ENCODE data around the gene LPAR2. TPM values are rescaled to one million over a fixed set of nuclear protein-coding genes. Genes with fewer than 3 reads are reported as not detected.
A peak's percentile ranks its signal among the peaks of the same experiment; 100 is the strongest.
"Not testable (repeated sequence)": the region's sequence is repeated elsewhere in the genome, so short reads cannot be mapped to it uniquely, and the experiment has no call there.

The LPAR2 gene
- 5.9 and 7.6 TPM in 2 replicates for total RNA-seq (2014; rRNA removed; shearing (Covaris generic); ENCODE audit: low replicate concordance)

- no peak for DNase-seq (ENCODE audit: low read depth)
- in situ Hi-C loops (cut with HindIII; ENCODE audit: low pct_unique_long_range_greater_than_20kb, low sequenced_read_pairs): no loop called here
Observed at GRCh38 chr19:19627621-19628500, at the start of gene LPAR2. Gene LPAR2 (minus strand): TSS chr19:19628220. CDS start chr19:19627275, 945 bp downstream.

- in situ Hi-C loops (cut with HindIII; ENCODE audit: low pct_unique_long_range_greater_than_20kb, low sequenced_read_pairs): no loop called here
- no peak for DNase-seq (ENCODE audit: low read depth)
Observed at GRCh38 chr19:19677579-19677978, 49.6 kb upstream of the LPAR2 start.

GRCh38 chr19:19674315-19674714 is 46.3 kb upstream of the LPAR2 start:
- no peak for DNase-seq (ENCODE audit: low read depth)
- in situ Hi-C loops (cut with HindIII; ENCODE audit: low pct_unique_long_range_greater_than_20kb, low sequenced_read_pairs): no loop called here

GRCh38 chr19:19672816-19673215 is 44.8 kb upstream of the LPAR2 start:
- in situ Hi-C loops (cut with HindIII; ENCODE audit: low pct_unique_long_range_greater_than_20kb, low sequenced_read_pairs): no loop called here
- no peak for DNase-seq (ENCODE audit: low read depth)

GRCh38 chr19:19670070-19670551 is 42.1 kb upstream of the LPAR2 start:
- in situ Hi-C loops (cut with HindIII; ENCODE audit: low pct_unique_long_range_greater_than_20kb, low sequenced_read_pairs): no loop called here
- no peak for DNase-seq (ENCODE audit: low read depth)

GRCh38 chr19:19668230-19669012 is 40.4 kb upstream of the LPAR2 start, which contains the start of gene ZNF101:
Gene ZNF101 (plus strand): TSS chr19:19668839. CDS start chr19:19668964, 125 bp downstream.
- in situ Hi-C loops (cut with HindIII; ENCODE audit: low pct_unique_long_range_greater_than_20kb, low sequenced_read_pairs): loop anchor here (10.0 kb wide), 1 partner anchor 134 kb away; the partner anchor contains the start of gene CILP2

GRCh38 chr19:19665420-19665948 is 37.5 kb upstream of the LPAR2 start:
- in situ Hi-C loops (cut with HindIII; ENCODE audit: low pct_unique_long_range_greater_than_20kb, low sequenced_read_pairs): loop anchor here (10.0 kb wide), 1 partner anchor 131 kb away; the partner anchor contains the start of gene CILP2
- DNase-seq (ENCODE audit: low read depth): not testable (repeated sequence)

More at GRCh38 chr19:19668230-19669012, 40.4 kb upstream of the LPAR2 start, which contains the start of gene ZNF101:
- peak; percentile 85 for DNase-seq (ENCODE audit: low read depth)

GRCh38 chr19:19663256-19664120 is 35.5 kb upstream of the LPAR2 start, which contains the start of gene ATP13A1:
Gene ATP13A1 (minus strand): TSS chr19:19663676. CDS start chr19:19663666, 10 bp downstream.
- in situ Hi-C loops (cut with HindIII; ENCODE audit: low pct_unique_long_range_greater_than_20kb, low sequenced_read_pairs): loop anchor here (10.0 kb wide), 1 partner anchor 129 kb away; the partner anchor contains the start of gene CILP2

GRCh38 chr19:19662871-19663255 is 34.8 kb upstream of the LPAR2 start:
- in situ Hi-C loops (cut with HindIII; ENCODE audit: low pct_unique_long_range_greater_than_20kb, low sequenced_read_pairs): loop anchor here (10.0 kb wide), 1 partner anchor 128 kb away; the partner anchor contains the start of gene CILP2
- DNase-seq (ENCODE audit: low read depth): no peak

More at GRCh38 chr19:19663256-19664120, 35.5 kb upstream of the LPAR2 start, which contains the start of gene ATP13A1:
- DNase-seq (ENCODE audit: low read depth): peak; percentile 98

GRCh38 chr19:19662344-19662743 is 34.3 kb upstream of the LPAR2 start:
- no peak for DNase-seq (ENCODE audit: low read depth)
- in situ Hi-C loops (cut with HindIII; ENCODE audit: low pct_unique_long_range_greater_than_20kb, low sequenced_read_pairs): loop anchor here (10.0 kb wide), 1 partner anchor 128 kb away; the partner anchor contains the start of gene CILP2

- in situ Hi-C loops (cut with HindIII; ENCODE audit: low pct_unique_long_range_greater_than_20kb, low sequenced_read_pairs): loop anchor here (10.0 kb wide), 1 partner anchor 127 kb away; the partner anchor contains the start of gene CILP2
- DNase-seq (ENCODE audit: low read depth): no peak
Observed at GRCh38 chr19:19661675-19662251, 33.7 kb upstream of the LPAR2 start.

GRCh38 chr19:19661141-19661674 is 33.2 kb upstream of the LPAR2 start:
- DNase-seq (ENCODE audit: low read depth): no peak
- in situ Hi-C loops (cut with HindIII; ENCODE audit: low pct_unique_long_range_greater_than_20kb, low sequenced_read_pairs): loop anchor here (10.0 kb wide), 1 partner anchor 126 kb away; the partner anchor contains the start of gene CILP2

GRCh38 chr19:19659646-19660245 is 31.7 kb upstream of the LPAR2 start:
- in situ Hi-C loops (cut with HindIII; ENCODE audit: low pct_unique_long_range_greater_than_20kb, low sequenced_read_pairs): loop anchor here (10.0 kb wide), 1 partner anchor 125 kb away; the partner anchor contains the start of gene CILP2
- no peak for DNase-seq (ENCODE audit: low read depth)

- in situ Hi-C loops (cut with HindIII; ENCODE audit: low pct_unique_long_range_greater_than_20kb, low sequenced_read_pairs): no loop called here
- DNase-seq (ENCODE audit: low read depth): no peak
Observed at GRCh38 chr19:19657397-19657783, 29.4 kb upstream of the LPAR2 start.

- DNase-seq (ENCODE audit: low read depth): no peak
- in situ Hi-C loops (cut with HindIII; ENCODE audit: low pct_unique_long_range_greater_than_20kb, low sequenced_read_pairs): no loop called here
Observed at GRCh38 chr19:19656451-19657396, 28.7 kb upstream of the LPAR2 start.

All from Caki2 (cell line).